ENCODE measurements around the gene SUSD2. TPM values are rescaled to one million over a fixed set of nuclear protein-coding genes. Genes with fewer than 3 reads are reported as not detected.

The SUSD2 gene
- total and polyA plus RNA-seq, 2 of the 4 experiments (the other 2 are of a cell fraction) = 0.18 to 1.6 TPM

DNA sequence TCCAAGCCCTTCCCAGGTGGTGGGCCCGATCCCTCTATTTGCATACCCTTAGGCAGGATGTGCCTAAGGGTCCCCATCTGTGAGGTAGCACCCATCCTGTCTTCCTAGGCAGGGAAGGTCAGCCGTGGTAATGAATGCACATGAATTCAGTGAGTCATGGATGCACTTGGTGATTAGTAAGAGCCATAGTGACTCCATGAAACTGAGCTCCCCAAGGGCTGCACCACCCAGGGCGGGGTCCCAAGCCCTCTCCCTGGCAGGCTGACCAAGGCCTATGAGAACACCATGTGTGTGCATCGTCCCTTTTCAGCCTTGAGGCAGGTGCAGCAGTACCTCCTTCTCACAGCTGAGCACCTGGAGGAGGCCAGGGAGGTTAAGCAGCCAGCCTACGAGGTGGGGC is 15.6 kb upstream of the SUSD2 start:
- H2AK5ac ChIP-seq (ENCODE audit: low read depth, low read length) = no peak overlapping the region
- H3K79me1 ChIP-seq (ENCODE audit: low read depth in 1 of 2, low read length in 2 of 2) = peaks cover 18 to 65% of the 10 kb centered on the region in 2 experiments
- no peak overlapping the region for H4K5ac ChIP-seq (ENCODE audit: low read depth, low read length)
- intact Hi-C loops (cut with micrococcal nuclease) = no loop called here
- H2BK20ac ChIP-seq (ENCODE audit: low read depth, low read length) = no peak overlapping the region
- in situ Hi-C loops (cut with MboI; ENCODE audit: low sequenced_read_pairs) = no loop called here
- peaks cover 10% of the 10 kb centered on the region; the same call in 1 of the 2 replicates for H3K4me1 ChIP-seq (ENCODE audit: control insufficient read depth, insufficient read depth, low read length)
- H3K56ac ChIP-seq (ENCODE audit: extremely low read depth, insufficient read depth, low read length) = no peak overlapping the region
- H3K36me3 ChIP-seq (ENCODE audit: control insufficient read depth, insufficient read depth, low read length) = peaks cover 58% of the 10 kb centered on the region
- H3K4me3 ChIP-seq (ENCODE audit: insufficient read depth, low read depth, low read length) = no peak overlapping the region
- no peak overlapping the region for H3K4me2 ChIP-seq (ENCODE audit: low read depth, low read length)
- DNase-seq (peak; percentile 53), ATAC-seq (ENCODE audit: low read depth) (peak; percentile 44; the same call in 1 of the 2 replicates)
- no peak overlapping the region for H3K27ac ChIP-seq (ENCODE audit: insufficient read depth, low read length)
- dilution Hi-C loops (cut with HindIII; ENCODE audit: low sequenced_read_pairs, unreplicated experiment) = no loop called here
- H3K23ac ChIP-seq (ENCODE audit: low read depth, low read length) = no peak overlapping the region
- H2BK15ac ChIP-seq (ENCODE audit: low read depth, low read length) = no peak overlapping the region
- no TSS peak for BruUV-seq (replicated peaks)
- no peak overlapping the region for H2BK120ac ChIP-seq (ENCODE audit: low read depth, low read length)
- no peak overlapping the region for H4K91ac ChIP-seq (ENCODE audit: insufficient read depth, low read depth, low read length)
- peaks cover 62% of the 10 kb centered on the region for H4K20me1 ChIP-seq (ENCODE audit: insufficient read depth, low read length)
- H3K4ac ChIP-seq (ENCODE audit: low read depth, low read length) = no peak overlapping the region
- no peak overlapping the region for H3K18ac ChIP-seq (ENCODE audit: low read depth, low read length)
- H4K8ac ChIP-seq (ENCODE audit: low read depth in 2 of 2, low read length in 2 of 2) = no peak overlapping the region
- H3K9ac ChIP-seq (ENCODE audit: low read depth, low read length) = no peak overlapping the region
- H3K9me3 ChIP-seq (ENCODE audit: control insufficient read depth, insufficient read depth, low read length) = no peaks in the 10 kb centered on the region
- peaks cover 10% of the 10 kb centered on the region; the same call in 1 of the 2 replicates for H3K9me1 ChIP-seq (ENCODE audit: insufficient read depth, low read length)
- H2AFZ ChIP-seq (replicated peaks; ENCODE audit: low read length, poor library complexity) = peak overlapping the region; percentile 51
- no peak overlapping the region for H2BK5ac ChIP-seq (ENCODE audit: low read depth, low read length, poor library complexity, severe bottlenecking)
- CTCF ChIA-PET = no interaction called here
- POLR2A ChIA-PET (ENCODE audit: unreplicated experiment) = no interaction called here
- TF ChIP-seq RCOR1 (IDR thresholded peaks at IDR 0.05; ENCODE audit: insufficient replicate concordance, low read length) = no peak
- no peak for TF ChIP-seq CHD1 (IDR thresholded peaks at IDR 0.05; ENCODE audit: low read depth, low read length)
- no peak for TF ChIP-seq CEBPB (IDR thresholded peaks at IDR 0.05; ENCODE audit: low read depth, low read length)
- TF ChIP-seq, protein P1, sequence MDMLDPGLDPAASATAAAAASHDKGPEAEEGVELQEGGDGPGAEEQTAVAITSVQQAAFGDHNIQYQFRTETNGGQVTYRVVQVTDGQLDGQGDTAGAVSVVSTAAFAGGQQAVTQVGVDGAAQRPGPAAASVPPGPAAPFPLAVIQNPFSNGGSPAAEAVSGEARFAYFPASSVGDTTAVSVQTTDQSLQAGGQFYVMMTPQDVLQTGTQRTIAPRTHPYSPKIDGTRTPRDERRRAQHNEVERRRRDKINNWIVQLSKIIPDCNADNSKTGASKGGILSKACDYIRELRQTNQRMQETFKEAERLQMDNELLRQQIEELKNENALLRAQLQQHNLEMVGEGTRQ (IDR thresholded peaks at IDR 0.05; ENCODE audit: low read depth, low read length) = no peak
- TF ChIP-seq NFE2L2 (IDR thresholded peaks at IDR 0.05; ENCODE audit: low read depth, low read length) = no peak
- no peak for TF ChIP-seq RAD21 (IDR thresholded peaks at IDR 0.05; ENCODE audit: low read length)
- TF ChIP-seq POLR2A (IDR thresholded peaks at IDR 0.05; ENCODE audit: low read depth, low read length) = no peak
- no peak for TF ChIP-seq SMC3 (IDR thresholded peaks at IDR 0.05; ENCODE audit: low read depth, low read length)
- no peak for TF ChIP-seq MAFK (IDR thresholded peaks at IDR 0.05; ENCODE audit: low read depth, low read length)
- TF ChIP-seq MAZ (IDR thresholded peaks at IDR 0.05; ENCODE audit: borderline replicate concordance, low read depth, low read length) = no peak
- no peak for TF ChIP-seq FOS (IDR thresholded peaks at IDR 0.05; ENCODE audit: low read depth, low read length)
- TF ChIP-seq, protein P2, sequence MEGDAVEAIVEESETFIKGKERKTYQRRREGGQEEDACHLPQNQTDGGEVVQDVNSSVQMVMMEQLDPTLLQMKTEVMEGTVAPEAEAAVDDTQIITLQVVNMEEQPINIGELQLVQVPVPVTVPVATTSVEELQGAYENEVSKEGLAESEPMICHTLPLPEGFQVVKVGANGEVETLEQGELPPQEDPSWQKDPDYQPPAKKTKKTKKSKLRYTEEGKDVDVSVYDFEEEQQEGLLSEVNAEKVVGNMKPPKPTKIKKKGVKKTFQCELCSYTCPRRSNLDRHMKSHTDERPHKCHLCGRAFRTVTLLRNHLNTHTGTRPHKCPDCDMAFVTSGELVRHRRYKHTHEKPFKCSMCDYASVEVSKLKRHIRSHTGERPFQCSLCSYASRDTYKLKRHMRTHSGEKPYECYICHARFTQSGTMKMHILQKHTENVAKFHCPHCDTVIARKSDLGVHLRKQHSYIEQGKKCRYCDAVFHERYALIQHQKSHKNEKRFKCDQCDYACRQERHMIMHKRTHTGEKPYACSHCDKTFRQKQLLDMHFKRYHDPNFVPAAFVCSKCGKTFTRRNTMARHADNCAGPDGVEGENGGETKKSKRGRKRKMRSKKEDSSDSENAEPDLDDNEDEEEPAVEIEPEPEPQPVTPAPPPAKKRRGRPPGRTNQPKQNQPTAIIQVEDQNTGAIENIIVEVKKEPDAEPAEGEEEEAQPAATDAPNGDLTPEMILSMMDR (conservative IDR thresholded peaks at IDR 0.05; ENCODE audit: low read depth, low read length) = no peak
- TF ChIP-seq RFX5 (IDR thresholded peaks at IDR 0.05; ENCODE audit: low read depth, low read length) = no peak
- TF ChIP-seq, protein P3, sequence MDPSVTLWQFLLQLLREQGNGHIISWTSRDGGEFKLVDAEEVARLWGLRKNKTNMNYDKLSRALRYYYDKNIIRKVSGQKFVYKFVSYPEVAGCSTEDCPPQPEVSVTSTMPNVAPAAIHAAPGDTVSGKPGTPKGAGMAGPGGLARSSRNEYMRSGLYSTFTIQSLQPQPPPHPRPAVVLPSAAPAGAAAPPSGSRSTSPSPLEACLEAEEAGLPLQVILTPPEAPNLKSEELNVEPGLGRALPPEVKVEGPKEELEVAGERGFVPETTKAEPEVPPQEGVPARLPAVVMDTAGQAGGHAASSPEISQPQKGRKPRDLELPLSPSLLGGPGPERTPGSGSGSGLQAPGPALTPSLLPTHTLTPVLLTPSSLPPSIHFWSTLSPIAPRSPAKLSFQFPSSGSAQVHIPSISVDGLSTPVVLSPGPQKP (IDR thresholded peaks at IDR 0.05; ENCODE audit: borderline replicate concordance, low read depth, low read length) = no peak
- H2AK9ac ChIP-seq (replicated peaks; ENCODE audit: low read depth, low read length, poor library complexity) = peak overlapping the region; percentile 84
- no peaks in the 10 kb centered on the region for H3K27me3 ChIP-seq (ENCODE audit: control insufficient read depth, insufficient read depth, low read length)
- no peak overlapping the region for H3K14ac ChIP-seq (replicated peaks; ENCODE audit: low read depth, low read length)
- WGBS, 2 experiments (ENCODE audit: extremely low coverage in 2 of 2, insufficient read length in 1 of 2) = no CpG with 5 or more reads among the region's 5 CpGs

Data from IMR-90 (cell line).